ENCODE measurements around the gene ICAM2. TPM values are rescaled to one million over a fixed set of nuclear protein-coding genes. Genes with fewer than 3 reads are reported as not detected.
"Not testable (repeated sequence)": the region's sequence is repeated elsewhere in the genome, so short reads cannot be mapped to it uniquely, and the experiment has no call there.

Gene ICAM2
- polyA plus RNA-seq, 3 donors: 29.8 to 33.4 (median 31.2) TPM

DNA sequence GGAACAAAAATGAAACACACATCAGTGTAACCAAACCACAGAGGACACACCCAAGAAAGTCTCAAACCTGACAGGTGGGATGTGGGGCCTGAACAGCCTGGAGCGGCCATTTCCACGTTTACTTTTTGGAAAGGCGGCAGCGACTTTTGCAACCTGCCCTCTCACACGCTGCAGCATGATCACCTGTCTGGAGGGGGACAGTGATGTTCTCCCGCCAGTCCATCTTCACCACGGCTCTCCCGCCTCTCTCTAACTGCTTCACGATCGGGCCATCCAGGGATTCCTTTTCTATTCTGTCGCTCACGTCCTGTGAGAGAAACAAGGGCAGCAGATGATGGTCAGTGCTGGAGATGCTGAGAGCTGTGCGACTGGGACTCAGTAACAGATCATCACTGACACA, 24.7 kb upstream of the ICAM2 start:
- DNase-seq (ENCODE audit: low read depth in 3 of 3, low spot score in 2 of 3): no peak

DNA sequence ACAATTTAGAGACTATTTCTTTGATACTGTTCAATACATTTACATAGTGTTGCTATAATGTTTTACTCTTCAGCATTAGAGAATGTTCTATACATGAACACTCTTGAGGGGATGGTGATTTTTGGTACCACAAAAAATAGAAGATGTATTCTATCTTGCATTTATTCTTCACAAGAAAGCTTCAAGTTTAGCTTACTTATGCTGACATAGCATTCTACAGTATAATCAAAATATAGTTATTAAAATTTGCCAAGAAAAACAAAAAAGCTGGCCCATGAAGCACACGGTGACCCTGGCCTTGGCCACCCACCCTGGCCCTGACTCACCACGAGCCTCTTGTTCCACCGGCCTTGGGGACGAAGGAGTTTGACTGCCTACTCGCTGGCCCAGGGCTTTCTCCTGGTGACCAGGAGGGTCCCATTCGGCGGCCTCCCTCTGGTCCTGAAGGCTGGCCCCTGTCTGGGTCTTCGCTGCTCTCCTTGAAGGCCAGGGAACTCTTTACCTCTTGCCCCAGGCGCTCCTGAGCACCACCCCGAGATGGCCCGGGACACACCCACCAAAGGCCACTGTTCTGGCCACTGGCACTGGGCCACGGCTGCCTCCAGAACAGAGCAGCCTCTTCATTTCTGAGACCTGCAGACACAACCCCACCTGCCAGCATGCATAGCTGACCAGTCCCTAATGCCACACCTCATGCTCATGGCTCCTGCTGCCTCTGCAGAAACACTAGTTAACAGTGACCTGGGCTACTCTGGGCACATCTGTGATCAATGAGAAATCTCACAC, 22.5 kb upstream of the ICAM2 start:
- no peak for DNase-seq (ENCODE audit: low read depth in 3 of 3, low spot score in 2 of 3)

DNA sequence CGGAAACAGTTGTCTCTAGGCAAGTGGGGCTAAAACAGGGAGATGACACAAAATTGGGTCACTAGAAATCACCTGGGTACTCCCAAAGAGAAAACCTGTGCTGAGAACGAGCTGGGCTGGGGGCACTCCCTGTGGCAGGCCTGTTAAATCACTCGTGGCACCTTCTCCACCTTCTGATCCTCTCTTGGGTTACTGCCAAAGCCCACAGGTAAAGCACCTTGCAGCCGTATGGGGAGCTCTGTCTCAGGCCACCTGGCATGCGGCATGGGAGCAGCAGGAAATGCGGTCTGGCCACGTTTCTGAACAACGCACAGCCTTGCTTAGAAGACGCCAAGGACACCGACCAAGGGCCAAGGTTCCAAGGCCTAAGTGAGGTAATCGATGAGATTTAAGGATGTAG, 21.5 kb upstream of the ICAM2 start:
- no peak for DNase-seq (ENCODE audit: low read depth in 3 of 3, low spot score in 2 of 3)

DNA sequence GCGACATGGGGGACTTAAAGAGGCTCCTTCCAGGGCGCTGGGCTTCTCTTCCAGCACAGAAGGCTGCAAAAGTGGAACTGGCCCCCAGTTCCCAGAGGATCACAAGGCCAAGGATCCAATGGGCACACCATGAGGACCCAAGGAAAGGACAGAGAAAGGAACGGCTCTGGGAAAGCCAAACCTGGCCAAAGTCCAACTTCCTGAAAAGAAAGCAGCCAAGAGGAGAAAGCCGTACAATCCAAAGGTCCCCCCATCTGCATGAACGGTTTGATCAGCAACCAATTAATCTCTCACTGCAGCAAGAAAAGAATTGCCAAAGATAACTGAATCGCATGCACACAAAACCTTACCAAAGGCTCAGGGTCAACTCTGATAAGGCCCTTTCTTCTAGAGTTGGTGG, 19.8 kb upstream of the ICAM2 start:
- DNase-seq (ENCODE audit: low read depth in 3 of 3, low spot score in 2 of 3): no peak

DNA sequence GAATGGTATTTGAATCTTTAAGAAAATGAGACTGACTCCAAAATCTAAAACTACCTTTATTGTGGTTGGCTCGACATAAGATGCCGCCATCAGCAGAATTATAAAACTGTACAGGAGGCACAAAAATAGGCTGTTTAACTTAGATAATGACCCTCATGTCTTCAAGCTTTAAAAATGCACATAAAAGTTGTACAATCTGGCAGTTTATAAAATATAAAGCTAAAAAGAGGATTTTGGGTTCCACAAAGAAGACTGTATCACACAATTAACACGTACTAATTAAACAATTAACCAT, 18.6 kb upstream of the ICAM2 start:
- DNase-seq (ENCODE audit: low read depth in 3 of 3, low spot score in 2 of 3): no peak

DNA sequence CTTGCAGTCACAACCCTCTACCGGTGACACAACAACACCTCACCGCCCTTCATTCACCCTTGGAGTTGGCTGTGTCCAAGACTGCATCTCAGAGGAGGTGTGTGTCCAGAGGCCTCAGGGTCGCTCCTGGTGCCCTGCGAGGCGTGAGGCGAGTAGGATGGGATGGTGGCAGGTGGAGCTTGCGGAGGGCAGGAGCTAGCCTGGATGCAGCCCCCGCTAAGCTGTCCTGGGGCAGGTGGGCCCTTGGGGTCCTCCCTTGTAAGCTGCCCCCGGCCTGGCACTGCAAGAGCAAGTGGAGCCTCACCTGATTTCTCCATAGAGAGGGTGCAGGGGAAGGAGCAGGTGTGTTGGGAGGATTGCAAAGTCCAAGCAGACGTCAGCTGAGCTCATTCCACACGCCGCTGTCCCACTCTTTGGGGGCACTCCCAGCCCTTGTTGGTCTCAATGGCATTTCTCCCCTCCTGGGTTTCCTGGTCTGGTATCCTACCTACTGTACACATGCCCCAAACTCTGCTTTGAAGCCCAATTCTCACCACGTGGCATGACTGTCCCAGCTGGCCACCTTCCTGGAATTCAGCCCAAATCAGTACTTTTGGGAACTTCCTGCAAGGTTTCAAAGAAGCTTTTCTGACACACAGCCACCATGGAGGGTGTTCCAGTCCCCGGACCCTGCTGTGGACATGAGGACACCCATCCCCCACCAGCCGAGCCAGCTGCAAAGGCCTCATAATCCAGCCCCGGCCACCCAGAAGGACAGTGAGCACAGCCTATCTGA, 18.1 kb upstream of the ICAM2 start:
- no peak for DNase-seq (ENCODE audit: low read depth in 3 of 3, low spot score in 2 of 3)

DNA sequence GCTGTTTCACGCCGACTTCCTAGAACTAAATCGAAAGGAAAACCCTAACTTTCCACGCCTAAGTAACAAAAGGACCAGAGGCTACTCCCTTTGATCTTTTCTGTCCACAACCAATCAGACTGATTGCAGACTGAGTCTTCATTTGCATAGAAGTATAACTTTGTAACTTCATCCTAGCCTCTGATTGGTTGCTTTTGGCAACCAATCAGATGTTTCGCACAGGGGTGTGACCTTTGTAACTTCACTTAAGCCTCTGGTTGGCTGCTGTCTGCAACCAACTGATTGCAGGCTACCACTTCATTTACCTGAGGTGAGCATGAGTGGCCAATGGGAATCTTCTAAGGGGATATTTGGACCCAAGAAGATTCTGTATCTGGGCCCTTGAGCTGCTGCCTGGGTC, 17.4 kb upstream of the ICAM2 start:
- no peak for DNase-seq (ENCODE audit: low read depth in 3 of 3, low spot score in 2 of 3)

DNA sequence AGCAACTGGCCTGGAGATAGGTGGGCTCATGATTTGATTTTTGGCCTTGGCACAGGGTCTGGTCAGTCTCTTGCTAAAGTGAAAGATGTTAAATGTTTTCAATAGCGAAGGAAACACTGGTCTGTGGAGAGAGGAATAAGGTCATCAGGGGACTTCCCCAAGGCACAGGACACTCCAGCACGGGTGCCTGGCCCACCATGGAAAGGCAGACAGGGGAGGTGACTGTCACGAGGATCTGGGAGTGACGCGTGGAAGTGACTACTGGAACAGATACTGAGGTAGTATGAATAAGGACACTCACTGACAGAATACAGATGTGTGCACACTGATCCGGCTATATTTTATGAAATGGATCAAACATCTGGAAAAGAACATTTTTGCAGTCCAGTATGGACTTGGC, 16.7 kb upstream of the ICAM2 start:
- no peak for DNase-seq (ENCODE audit: low read depth in 3 of 3, low spot score in 2 of 3)

DNA sequence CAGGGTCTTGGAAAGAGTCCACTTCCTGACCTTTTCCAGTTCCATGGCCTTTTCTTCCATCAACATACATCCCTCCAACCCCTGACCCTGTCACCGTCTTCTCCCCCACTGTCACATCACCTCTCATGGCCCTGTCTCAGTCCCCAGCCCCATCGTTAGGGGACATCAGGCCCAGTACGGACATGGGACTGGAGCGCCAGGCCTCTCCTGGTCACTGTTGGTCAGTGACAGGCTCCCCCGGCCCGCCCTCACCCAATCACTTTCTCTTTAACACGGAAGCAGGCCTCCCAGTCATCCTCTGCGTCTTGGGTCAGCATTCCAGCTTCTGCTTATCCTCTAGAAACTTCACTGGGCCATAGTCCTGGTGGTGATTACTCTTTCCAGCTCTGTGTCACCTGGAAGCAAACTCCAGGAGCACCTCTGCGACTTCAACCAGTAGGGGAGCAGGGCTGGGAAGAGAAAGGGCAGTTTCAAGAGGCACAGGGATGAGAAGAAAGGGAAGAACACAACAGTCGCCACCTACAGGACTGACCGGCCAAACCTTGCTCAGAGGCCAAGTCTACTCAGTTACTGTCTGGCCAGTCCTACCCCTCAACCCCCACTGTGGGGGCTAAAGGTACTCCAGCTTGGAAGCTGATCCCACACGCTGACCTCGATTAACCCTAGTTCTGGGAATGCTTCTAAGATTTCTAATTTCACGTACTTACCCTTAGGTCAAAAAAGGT, 15.9 kb upstream of the ICAM2 start:
- no peak for DNase-seq (ENCODE audit: low read depth in 3 of 3, low spot score in 2 of 3)

DNA sequence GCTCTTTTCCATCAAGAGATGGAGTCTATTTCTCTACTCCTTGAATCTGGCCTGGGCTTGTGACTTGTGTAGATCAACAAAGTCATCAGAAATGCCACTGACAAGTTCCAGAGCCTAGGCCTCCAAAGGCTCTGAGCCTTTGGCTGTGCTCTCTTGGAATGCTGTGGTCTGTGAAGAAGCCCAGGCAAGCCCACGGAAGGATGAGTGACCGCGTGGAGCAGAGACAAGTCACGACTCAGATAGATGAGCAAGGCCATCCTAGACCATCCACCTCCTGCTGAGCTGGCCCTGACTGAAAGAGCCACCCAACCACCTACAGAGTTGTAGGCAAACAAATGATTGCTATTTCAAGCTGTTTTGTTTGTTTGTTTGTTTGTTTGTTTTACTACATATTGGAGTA, 11.6 kb upstream of the ICAM2 start:
- no peak for DNase-seq (ENCODE audit: low read depth in 3 of 3, low spot score in 2 of 3)

DNA sequence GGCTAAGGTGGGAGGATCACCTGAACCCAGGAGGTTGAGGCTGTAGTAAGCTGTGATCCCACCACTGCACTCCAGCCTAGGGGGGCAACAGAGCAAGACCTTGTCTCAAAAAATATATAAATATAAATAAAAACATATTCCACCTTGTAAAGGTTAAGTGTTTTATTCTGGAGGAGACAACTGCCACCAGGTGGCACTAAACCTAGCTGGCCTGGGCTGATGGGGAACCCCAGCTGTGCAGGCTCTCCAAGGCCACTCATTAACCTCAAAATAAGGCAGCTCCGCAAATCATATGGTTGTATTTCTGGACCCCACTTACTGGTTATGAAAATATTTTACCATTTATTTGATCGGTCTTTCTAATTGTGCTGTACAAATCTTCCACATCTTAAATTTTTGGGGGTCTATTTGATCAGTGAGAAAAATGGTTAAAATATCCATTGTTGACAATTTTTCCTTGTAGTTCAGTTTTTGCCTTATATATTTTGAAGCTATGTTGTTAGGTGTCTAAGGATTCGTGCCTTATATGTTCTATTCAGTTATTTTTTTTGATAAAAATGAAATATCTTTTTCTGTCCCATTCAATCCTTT, 8.5 kb upstream of the ICAM2 start:
- no peak for DNase-seq (ENCODE audit: low read depth in 3 of 3, low spot score in 2 of 3)

DNA sequence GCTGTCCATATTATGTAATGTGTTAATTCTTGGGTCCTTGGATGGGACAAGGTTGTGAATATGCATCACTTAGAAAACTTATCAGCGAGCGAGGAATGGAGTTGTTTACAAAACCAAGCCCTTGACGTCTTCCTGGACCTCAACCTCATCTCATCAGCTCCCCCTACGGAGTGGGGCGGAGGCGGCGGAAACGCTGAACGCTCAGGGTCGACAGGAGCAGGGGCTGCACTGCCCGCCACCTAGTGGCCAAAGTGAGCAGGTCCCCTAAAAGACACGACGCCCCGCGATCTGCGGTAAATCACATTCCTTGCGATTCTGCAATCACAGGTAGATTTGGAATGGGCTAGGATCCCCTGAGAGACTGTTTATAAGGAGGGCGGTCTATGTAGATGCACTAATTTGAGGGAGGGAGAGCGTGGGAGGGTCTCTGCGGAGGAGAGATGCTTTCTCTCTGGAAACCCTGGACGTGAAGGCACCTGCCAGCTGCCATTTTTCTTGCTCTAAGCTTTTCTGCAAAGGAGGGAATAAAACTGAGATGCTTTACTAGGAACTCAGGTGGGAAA, 5.4 kb upstream of the ICAM2 start:
- peak in 1 of 3 donors; percentile 37 for DNase-seq (ENCODE audit: low read depth in 3 of 3, low spot score in 2 of 3)

DNA sequence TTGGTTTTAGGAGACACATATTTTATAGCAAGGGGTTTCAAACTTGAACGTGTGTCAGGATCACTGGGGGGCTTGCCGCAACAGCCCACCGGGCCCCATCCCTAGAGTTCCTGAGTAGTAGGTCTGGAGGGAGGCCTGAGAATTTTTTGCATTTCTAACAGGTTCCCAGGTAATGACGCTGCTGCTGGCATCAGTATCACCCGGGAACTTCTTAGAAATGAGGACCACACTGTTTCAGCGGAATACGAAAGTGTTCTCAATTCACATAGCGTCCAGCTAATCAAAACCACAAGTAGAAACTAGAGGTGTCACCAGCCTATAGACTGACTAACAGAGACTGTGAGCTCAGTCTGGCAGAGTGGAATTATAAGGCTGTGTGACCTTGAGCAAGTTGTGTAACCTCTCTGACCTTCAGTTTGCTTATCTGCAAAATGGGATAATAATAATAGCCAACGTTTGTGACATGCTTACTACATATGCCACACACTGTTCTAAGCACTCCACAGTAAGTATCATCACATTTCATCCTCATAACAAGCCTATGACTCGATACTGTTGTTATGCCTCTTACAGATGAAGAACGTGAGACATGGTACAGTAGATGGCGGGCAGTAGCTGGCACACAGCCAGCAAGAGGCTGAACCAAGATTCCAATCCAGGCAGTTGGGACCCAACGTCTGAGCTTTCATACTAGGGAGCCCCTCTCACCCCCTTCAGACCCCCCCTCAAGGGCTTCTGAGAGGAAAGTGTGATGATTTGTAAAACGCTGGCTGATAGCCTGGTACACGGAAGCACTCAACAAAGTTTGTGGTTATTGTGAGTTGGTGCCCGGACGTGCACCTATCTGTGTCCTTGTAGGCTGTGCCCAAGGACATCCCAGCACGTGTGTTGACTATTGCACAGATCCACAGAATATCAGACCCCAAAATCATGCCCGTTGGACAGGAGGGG, 4.6 kb upstream of the ICAM2 start:
- no peak for DNase-seq (ENCODE audit: low read depth in 3 of 3, low spot score in 2 of 3)

DNA sequence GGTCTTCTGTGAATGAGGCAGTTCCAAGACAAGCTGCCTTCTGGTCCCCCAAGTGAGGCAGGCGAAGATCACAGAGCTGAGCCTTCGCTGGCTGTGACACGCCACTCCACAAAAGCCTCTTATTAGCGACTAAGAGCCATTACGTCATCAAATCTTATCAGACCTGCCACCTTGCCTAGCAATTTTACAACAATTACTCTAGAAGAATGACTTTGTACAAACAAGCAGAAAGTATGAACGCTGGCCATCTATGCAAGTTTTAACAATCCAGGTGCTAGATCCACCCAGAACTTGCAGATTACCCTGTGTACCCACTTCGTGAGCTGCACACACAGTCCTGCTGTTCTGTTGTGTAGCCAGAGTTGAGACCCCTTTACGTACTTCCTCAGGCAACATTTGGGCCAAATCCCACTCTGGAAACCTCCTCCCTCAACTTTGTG, 3.8 kb upstream of the ICAM2 start:
- no peak for DNase-seq (ENCODE audit: low read depth in 3 of 3, low spot score in 2 of 3)

DNA sequence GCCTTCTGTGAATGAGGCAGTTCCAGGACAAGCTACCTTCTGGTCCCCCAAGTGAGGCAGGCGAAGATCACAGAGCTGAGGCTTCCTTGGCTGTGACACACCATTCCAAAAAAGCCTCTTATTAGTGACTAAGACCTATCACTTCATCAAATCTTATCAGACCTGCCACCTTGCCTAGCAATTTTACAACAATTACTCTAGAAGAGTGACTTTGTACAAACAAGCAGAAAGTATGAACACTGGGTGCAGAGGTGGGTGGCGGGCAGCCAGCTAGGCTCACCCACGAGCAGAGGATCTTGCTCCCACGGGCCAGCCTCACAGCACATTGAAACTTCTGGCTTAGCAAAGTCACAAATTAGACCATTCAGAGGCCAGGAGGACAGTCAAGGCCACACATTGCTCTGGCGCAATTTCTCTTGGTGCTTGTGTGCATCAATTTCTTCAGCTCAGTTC, 2.2 kb upstream of the ICAM2 start:
- no peak for DNase-seq (ENCODE audit: low read depth in 3 of 3, low spot score in 2 of 3)

DNA sequence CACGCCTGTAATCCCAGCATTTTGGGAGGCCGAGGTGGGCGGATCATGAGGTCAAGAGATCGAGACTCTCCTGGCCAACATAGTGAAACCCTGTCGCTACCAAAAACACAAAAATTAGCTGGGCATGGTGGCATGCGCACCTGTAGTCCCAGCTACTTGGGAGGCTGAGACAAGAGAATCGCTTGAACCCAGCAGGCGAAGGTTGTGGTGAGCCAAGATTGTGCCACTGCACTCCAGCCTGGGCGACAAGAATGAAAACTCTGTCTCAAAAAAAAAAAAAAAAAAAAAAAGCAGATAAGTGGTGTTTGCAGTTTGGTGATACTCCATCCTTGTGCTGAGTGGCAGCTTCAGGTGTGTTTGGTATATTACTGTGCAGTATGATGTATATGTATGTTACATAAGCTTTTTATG, 877 bp downstream of the ICAM2 start:
- DNase-seq (ENCODE audit: low read depth in 3 of 3, low spot score in 2 of 3): not testable (repeated sequence)

DNA sequence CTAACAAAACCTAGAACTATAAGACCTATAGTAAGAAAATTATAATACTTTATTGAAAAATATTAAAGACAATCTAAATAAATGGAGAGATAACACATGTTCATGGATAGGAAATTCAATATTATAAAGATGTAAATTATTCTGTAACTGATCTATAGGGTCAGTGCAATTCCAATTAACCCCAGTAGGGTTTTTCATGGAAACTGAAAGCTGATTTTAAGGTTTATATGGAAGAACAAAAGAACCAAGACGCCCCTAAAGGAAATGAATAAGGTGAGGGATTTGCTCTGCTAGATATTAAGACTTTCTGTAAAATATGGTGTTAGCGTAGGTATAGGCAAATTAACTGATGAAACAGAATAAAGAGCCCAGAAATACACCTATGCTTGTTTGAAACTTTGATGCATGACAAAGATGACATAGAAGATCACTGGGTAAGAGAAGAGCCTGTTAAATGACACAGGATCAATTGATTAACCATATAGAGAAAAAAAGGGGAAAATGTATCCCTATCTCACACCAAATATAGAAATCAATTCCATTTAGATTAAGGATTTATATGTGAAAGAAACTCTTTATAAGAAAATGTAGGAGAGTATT, 3.0 kb downstream of the ICAM2 start:
- no peak for DNase-seq (ENCODE audit: low read depth in 3 of 3, low spot score in 2 of 3)

DNA sequence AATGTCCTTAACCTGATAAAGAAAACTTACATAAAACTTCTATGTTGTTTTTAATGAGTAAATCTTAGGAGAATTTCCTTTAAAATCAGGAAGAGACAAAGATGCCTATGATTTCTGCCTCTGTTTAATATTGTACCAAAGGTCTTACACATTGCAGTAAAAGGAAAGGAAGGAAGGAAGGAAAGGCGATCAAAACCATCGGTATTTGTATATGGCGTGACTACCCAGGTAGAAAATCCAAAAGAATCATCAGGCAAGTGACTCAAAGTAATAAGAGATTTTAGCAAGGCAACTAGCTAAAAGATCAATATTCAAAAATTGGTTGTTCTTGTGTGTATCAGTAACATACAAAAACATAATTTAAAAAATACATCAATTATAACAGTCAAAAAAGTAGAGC, 3.5 kb downstream of the ICAM2 start:
- DNase-seq (ENCODE audit: low read depth in 3 of 3, low spot score in 2 of 3): no peak

DNA sequence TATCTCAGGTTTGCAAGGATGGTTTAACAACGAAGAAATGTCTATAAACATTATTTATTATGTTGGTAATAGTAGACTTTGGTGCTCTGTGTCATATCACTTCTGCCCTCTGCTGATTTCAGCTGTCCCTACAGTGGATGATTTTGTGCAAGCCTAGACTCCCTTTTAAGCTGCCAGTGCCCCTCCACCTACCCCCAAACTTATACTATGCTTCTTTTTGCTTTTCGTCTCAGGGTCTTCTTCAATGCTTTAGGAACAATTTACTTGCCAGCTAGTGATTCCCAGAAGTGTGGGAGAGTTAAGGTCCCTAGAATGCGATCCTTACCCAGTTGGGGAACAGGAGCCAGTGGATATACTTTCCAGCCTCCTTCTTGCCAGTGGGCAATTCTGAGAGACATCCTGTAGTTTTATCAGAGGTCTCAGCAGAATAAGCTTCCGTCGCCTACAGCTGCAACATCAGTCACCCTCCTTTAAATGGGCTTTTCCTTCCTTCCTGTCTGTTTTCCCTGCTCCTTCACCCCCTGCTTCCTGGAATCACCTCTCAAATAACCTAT, 4.1 kb downstream of the ICAM2 start:
- no peak for DNase-seq (ENCODE audit: low read depth in 3 of 3, low spot score in 2 of 3)
